Activated T-cell treated with anti-CD3 and anti-CD28 coated beads for 4 hours (primary cell): ENCODE measurements around the gene NTRK2.

Experiments used
- DNase-seq: peaks from one replicate; pipeline ENCODE4 v3.0.0-alpha.2; 2020

NTRK2 gene

DNA sequence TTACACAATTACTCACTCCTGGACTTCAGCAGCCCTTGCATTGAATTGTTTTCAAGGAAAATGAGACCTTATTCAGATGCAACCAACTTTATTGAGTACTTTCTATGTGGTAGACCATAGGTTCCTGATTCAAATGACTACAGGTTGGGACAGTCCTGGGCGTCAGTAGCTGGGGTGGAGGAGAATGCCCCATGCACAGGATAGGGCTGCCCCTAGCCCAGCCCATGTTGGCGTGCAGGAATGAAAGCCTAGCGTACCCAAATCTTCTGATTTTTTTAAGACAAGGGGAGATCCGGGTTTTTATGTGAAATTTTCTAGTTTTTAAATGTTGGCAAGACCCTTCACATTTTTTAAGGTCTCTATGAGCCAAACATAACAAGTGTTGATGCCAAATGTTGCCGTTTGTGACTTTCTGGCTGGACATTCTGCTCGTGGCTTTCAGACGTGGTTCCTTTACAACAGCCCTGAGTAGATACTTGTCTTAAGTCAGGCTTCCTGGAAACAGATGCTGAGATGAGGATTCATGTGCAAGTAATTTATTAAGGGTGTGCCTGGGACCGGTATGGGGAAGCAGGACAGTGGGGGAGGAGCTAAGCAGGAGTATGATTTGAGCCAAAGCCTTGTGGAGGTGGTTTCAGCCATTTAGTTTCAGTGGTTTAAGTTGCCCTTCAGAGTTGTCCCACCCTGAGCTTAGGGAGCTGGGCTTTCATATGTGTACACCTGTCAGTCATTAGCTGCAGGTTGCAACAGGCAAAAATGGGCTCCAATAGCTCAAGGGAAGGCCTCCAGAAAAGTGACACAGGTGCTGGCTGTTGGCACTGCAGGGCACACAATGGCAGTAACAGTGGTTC is 154.1 kb downstream of the NTRK2 start:
- DNase-seq, result no peak

DNA sequence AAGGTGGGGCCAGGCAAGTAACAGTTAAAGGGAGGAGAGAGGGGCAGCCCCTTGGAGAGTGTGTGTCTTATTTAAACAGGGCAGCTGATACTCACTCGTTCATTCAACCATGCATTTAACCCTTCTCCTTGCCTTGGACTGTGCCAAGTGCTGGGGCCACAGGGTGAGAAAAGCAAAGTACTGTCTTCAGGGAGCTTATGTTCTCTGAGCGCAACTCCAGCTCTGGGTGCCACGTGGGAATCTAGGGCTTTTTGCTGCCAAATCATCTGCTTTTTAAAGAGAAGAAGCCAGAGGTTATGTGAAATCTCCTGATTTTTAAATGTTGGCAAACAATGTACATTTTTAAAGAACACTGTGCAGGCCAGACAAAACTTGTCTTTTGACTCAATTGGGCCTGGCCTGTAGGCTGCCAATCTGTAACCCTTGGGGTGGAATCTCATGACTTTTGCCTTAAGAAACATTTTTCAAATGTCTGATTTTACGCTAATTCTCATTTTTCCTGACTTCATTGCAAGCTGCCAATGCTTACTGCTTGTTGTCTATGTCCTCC is 157.8 kb downstream of the NTRK2 start:
- no peak for DNase-seq

DNA sequence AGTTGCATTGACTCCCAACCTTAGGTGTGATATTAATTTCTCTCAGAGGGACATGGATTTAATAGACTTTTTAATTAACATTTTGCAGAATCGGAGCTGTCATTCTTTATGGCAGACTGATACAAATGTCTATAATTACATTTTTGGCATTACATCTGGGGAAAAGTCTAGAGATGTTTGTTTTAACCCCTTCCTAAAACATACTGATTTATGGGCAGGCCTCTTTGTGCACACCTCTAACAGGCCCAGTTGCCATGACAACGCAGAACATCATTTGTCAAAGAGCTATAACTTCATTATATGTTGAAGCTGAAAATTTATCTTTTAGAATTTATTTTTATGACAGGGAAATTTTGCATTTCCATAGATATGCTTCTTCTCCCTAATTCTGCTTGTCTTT is 158.5 kb downstream of the NTRK2 start:
- DNase-seq, result no peak

DNA sequence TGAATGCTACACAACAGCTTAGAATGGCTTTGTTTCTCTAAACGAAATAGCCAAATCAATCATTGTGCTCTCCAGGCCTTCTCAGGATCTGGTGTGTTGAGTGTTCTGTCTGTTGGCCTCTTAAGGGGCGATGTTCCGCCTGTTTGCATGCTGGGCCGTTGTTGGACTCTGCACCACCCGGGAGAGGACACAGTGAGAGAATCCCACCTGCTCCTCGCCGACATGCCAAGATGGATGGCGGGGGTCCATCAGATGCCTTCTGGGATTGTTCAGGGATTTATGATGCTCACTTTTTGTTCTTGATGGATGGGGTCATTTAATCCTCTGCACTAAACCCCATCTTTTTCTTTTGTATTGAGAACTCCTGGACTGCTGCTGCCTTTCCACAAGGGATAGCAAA is 159.9 kb downstream of the NTRK2 start:
- no peak for DNase-seq

DNA sequence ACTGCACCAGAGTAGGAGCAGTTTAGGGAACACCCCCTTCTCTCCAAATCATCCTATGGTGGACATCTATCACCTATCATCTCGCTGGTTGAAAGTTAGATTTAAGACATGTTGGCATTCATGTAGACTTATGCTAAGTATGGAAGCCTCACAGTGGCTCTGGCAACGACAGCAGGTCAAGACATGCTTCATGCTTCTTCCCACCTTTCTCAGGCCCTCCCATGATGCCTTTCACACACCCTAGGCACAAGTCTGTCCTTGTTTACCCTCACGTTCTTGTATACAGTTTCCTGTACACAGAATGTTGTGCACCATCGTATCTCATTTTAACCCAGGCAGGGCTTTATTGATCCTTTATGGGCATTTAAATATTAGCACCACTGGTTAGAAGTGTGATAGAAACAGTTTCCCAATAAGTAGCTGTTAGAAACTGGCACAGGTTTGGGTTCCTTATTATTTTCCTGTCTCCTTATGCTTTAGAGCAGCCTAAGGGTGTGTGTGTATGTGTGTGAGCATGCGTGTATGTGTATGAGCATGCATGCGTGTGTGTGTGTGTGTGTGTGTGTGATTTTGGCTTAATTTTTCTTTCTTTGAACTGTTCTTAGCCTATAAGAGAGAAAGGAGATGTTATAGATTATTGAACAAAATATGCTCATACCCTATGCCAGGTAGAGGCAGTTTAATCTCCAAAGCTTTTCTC is 160.6 kb downstream of the NTRK2 start:
- DNase-seq, result no peak

DNA sequence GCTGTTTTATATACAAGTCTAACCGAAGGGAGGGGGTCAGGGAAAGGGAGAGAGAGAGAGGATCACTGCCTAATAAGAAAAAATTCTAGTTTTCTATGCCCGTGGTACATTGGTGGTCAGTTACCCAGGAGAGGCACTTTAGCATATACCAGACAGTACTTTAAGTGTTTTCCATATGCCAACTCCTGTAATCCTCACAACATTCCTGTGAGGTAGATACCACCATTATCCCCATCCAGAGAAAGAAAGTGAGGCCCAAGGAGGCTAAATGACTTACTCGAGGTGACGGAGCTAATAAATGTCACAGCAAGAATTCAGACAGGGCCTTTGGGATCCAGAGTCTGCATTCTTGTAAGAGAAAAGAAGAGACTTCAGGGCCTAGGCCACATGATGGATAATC is 161.8 kb downstream of the NTRK2 start:
- no peak for DNase-seq

DNA sequence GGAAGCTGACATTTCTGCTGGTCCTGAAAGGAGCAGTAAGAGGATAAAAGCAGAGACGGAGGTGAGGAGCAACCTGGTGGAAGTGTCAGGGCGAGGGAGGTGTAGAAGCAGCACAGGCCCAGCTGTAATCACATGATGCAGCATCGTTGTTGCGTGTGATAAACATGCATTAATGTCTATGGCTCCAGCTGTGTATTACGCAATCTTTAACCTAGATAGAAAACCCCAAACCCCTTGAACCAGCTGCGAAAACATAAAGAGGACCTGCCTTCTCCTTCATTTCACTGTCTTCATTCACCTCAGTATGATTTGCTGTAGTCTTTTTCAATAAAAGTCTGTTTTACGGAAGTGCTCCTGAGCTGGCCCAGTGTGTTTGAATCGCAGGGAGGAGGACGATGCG is 162.9 kb downstream of the NTRK2 start:
- DNase-seq, result no peak

DNA sequence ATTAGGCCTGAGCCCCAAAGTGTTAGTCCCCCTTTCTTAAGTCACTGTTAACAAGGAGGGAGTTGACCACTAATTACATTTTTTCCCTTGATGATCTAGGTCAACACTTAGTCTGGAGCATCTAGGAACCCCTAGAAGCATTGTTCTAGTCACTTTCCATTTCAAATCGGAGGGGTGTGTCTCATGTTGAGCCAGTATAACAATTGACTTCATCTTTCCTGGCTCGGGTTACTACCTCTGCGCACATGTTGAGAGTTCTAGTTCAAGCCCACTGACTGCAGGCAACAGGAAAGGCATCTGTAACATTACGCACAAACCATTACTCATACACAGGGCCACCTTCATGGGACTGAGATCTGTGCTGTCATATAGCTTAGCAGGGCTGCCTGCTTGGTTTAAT is 164.9 kb downstream of the NTRK2 start:
- no peak for DNase-seq

DNA sequence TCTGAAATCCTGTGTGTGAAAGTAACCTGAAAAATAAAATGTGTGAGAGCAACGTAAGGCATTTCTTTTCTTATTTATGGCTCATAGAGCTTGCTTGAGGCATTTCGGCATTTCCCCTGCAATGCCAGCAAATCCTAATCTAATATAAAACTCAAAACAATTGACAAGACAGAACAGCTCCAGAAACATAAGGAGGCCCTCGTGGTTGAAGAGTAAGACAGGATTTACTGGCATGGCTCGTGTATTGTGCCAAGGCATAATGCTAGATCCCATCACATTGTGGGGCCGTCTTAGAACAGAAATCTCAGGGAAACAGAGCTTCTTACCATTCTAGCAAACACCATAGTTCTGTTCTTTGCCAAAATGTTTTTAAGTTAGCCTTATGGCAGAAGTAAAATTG is 166.2 kb downstream of the NTRK2 start:
- DNase-seq, result no peak

DNA sequence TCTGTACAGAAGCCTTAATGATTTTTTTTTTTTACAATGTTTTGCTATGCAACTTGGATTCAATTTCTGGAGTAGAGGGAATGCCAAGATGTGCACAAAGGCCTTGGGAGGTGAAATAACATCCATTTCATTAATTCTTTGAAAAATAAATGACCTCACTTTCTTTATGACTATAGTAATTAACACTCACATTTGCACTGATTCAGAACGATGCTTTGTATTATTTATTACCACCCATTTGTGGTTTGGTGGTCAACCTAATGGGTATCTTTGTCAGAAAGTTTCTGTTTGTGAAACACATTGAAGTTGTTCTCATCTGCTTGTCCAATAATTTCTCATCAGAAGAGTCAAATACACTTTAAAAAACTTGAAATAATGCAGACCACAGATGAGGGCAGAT is 169.3 kb downstream of the NTRK2 start:
- no peak for DNase-seq

DNA sequence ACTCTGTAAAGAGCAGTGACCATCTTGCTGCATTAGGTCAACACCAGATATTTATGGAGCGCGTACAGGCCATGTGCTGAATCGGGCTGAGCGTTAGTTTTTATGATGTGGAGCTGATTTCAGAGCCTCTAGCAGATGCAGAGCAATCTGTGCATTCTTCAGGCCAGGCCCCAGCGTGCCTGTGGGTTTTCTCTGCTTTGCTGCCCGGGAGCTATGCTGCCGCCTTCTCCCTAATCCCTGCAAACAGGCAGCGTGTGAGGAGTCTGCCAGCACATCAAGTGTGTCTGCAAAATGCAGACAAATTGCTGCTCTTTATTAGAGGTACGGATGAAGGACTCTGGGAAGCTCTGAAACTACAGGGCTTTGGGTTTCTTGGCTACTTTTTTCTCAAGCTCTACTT is 170.0 kb downstream of the NTRK2 start:
- DNase-seq, result no peak

DNA sequence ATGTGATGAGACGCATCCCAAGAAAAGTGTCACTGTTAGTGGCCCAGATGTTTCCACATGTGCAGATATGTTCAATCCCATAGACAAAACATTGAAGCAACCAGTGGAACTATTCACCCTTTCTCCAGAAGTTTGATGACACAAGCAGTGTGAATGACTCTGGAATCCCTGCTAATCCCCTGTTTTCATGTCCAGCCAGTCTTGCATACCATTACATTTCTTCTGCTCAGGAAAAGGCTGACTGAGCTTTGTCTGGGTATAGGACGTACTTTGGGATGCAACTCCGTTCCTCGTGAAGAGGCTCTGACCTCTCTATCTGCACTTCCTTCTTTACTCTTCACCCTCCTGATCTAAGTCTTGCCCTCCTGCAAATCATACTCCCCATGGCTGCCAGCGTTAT is 172.4 kb downstream of the NTRK2 start:
- no peak for DNase-seq

DNA sequence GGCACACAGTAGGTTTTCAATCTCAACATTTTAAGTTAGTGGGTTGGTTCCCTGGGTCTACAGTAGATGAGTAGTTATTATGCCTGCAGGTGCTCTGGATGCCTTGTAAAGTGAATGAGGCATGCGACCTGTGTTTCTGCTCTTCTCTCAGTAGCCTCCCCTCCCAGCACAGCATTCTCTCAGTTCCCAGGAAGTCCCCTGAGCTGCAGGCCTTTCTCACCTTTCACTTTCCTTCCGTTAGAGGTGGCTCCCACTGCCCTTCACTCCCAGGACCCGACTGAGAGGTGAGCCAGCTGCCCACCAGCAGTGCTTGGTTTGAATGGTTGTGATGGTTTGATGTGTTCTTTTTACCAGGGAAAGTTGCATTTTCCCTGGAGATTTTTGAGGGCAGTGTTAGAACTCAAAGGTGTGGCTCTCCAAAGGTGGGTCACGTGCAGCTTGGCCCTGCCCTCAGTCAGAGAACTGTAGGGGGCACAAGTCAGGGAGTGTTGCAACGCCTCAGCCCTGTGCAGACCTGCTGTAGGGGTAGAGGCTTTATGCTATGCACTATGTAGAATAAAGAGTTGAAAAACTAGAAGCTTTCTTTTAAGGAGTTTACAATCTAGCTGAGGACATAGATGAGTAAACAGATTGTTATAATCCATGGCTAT is 173.8 kb downstream of the NTRK2 start:
- DNase-seq, result no peak

DNA sequence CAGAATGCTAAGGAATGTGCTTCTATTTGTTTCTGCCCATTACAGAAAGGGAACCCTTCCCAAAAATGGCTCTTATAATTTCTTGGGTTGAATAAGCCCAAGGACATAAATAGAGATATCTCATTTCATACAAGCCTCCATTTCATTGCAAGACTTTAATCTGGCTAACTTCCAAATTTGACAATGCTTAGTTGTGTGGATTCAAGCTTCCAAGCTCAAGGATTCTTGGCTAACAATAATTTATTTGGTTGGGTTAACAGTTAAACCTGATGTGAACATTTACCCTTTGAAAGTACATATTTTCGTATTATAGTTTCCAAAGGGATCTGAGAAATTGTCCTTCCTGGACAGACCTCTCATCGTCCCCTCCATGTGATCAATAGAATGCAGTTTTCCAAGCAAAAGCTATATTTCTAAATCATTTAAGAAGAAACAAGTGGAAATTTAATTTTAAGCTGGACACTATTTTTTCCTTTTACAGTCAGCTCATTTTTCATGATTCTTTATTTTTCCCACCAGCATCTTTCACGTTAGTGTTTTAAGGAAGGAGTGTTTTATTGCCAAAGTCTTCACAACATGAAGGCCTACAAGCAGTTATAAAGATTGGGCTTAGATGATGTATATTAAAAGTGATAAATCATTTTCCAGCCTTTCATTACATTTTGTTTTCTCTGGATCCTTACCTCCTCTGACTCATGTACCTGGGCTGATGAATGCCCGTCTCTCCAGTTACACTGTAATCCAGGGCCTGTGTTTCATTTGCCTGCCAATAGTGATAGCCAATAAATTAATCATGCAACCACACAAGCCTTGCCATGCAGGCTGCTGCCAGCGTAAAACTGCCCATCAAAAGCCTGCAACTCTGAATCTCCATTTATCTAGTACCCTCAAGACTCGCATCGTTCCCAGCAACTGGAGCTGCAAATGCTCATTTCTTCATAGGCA is 176.7 kb downstream of the NTRK2 start:
- no peak for DNase-seq

DNA sequence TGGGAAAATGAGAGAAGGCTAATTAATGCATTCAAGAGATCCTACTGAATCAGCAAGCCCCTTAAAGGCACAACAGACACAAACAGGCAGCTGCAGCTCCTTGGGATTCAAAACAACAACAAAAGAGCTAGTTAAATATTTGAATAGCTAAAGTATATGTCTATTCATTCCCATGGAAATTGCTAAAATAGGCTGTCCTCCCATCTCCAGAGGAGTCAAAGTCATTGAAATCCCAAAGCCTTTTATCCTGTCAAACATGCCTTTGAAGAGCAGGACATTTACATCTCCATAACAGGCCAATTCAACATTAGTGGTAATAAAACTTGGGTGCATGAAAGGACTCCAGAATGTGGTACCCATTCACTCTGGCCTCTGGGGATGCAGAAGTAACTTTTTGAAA is 177.4 kb downstream of the NTRK2 start:
- DNase-seq, result no peak

DNA sequence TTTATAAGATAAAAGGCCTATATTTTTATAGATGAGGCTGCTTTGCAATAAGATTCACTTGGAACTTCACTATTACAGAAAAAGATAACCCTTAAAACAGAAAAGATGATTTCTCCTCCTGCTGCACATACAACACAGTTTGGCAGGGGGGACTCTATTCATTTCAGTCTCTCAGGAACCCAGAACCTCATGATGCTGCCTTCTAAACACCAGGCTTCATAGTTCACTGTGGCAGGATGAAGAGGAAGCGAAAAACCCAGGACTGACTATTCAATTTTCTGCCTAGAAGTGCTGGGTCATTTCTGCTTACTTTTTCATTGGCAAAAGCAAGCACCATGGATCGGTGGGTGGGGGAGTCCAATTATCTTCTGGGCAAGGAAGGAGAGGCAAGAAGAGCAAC is 179.5 kb downstream of the NTRK2 start:
- DNase-seq, result no peak

DNA sequence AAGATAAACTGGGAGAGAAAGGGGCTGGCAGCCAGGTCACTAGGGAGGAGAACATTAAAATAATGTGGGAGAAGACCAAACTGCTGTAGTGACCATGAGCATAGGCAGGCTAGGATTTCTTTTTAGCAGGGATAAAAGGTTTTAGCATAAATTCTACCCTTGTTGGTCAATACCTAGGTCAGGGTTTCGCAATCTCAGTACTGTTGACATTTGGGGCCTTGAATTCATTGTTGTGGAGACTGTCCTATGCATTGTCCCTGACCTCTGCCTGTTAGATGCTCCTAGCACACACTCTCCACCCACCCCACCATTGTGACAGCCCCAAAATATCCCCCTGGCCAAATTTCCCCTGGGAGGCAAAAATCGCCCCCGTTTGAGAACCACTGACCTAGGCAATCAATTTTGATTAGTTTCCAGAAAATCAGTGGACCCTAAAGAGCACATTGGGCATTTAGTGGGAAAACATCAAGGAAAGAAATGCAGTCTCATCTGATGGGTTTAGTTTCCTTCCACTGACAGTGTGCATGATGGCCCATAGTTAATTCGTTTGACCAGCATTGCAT is 181.4 kb downstream of the NTRK2 start:
- DNase-seq, result no peak

DNA sequence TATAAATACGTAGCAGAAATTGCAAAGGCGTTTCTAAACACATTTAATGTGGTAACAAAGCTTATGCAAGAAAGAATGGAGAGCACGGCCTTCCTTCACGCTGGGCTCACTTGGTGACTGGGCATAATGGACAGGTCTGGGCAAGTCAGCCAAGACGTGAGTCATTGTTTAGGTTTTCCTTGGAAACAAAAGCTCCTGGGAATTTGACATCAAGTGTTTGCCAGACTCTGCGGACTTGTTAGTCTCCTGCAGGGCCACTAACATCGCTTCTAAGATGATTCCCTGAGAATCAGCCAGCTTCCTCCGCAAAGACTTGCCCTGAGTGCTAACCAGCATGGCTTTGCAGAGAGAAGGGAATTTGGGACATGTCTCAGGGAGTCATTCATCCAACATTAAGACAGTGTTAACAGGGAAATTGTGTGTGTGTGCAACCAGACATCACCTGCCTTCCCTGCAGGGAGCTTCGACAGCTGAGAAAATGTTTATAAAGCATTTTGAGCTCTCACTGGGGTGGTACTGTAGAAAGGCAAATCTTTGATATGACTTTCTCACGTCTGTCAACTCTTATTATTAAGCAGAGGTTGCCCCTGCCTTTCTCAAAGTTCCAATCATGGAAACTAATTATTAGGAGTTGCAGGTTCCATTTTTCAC is 182.5 kb downstream of the NTRK2 start:
- DNase-seq, result no peak

DNA sequence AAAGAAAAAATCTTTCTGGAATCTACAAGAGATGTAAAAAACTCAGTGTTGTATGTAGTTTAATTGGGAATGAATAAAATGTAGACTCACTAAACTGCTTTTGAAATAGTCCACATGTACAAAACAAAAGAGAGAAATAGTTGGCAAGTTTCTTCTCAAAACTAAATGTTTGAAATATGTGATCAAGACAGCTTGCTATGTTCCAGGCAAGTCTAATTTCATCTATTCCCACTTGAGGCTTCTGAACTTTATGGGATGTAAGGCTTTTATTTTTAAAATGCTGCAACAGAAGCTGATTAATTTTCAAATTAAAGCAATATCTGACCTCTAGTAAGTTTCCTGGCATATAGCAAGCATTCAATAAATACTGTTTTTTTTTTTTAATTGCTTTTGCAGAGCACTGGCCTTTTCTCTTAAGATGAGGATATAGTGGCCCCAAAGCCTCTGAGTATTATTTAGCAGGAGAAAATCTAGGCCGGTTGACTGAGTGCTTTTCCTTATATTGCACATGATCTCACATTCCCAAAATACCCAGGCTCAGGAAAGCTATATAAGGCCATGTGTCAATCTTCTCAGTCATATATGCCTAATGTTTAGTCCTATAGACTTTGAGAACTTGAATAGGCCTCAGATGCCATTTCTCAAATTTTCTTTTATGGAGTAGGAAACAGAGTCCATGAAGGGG is 183.2 kb downstream of the NTRK2 start:
- no peak for DNase-seq

DNA sequence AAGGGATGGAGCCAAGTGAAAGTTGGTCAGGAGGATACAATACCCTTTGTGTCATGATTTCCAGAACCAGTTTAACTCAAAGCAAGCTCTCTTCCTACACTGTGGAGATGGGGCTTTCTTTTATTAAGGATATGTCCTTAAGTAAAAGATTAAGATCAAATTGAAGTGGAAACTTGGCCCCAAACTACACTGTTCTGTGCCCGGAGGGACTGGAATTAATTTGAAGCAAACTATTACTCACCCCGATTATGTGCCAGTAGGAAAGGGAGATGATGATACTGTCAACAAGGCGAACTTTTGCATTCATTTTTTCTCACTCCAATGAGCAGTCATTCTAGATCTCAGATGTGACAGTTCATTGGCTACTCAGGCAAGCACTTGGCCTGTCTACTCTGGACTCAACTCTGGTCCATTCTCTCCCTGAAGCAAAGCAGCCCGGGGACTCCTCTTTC is 186.7 kb downstream of the NTRK2 start:
- no peak for DNase-seq

DNA sequence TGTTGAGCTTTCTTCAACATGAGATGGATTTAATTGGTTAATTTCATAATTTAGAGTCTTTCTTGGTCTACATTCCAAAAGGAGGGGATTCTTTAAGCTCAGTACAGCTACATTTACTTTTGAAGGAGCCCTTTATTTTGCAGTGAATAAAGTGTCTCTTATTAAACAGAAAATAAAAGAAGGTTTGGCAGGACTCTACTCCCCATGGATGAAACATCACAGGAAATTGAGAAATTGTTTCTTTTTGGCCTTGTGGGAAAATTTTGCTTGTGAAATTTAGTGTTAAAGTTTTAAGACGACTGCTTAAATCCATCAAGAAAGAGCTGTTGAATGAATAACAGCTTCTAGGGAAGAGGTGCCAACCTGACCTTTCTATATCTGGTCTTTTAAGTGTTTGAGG is 187.7 kb downstream of the NTRK2 start:
- no peak for DNase-seq
